Right lobe of liver (tissue), 4 donors: ENCODE data around the gene EDARADD.

Source experiments
- POLR2A ChIP-seq: fragments of 450-650 bp; IDR thresholded peaks from one replicate; pipeline ENCODE4 v1.6.1; 2017; ENCODE audit warnings: antibody characterized with exemption, mild to moderate bottlenecking
- TF ChIP-seq, protein P1 (sequence below), 4 donors: fragments of 200-600 bp in 3 of 4; fragments of 450-650 bp in 1 of 4; IDR thresholded peaks; one replicate each; pipeline versions ENCODE4 v1.5.1 to v1.8.0; 2016 to 2022; ENCODE audit warnings: antibody characterized with exemption in 4 of 4, mild to moderate bottlenecking in 2 of 4
- donor health status: DM: no; HTN: no; CAD: no.
- donor health status: DM: no; HTN: no; CAD: no.
- donor health status: DM: no; HTN: yes; CAD: no.

DNA sequence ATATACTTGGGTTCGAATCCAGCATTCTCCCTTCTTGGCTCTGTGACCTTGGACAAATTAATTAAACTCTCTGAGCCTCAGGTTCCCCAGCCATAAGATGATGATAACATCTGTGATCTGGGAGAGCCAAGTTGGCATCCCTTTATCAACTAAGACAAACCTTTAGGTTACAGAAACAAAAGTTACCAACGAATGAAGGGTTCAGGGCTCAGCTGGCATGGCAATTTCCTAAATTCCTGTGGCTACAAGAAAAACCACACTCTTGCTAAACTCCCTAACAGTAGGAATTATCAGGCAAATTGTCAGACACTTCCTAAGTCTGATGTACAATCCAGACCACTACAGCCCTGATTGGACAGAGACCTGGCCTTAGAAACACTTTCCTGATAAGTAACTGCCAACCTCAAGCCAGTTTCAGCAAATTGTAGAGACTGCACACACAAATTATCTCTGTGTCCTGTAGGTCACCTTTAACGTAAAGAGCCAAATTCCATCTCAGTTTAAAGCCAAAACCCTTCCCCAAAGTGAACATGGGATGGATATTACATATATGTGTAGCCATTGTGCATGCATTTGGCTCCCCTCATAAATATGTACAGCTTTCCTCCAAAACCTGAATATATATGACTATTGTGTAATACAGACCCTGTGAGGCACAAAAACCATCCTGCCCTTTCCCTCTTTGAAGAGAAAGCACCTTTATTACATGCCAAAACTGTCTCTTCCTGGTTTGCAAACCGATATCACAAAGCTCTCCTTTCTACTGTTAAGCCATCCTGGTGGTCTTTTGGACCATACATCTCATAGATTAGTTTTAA lies 39.5 kb upstream of the EDARADD start:
- TF ChIP-seq, protein P1, sequence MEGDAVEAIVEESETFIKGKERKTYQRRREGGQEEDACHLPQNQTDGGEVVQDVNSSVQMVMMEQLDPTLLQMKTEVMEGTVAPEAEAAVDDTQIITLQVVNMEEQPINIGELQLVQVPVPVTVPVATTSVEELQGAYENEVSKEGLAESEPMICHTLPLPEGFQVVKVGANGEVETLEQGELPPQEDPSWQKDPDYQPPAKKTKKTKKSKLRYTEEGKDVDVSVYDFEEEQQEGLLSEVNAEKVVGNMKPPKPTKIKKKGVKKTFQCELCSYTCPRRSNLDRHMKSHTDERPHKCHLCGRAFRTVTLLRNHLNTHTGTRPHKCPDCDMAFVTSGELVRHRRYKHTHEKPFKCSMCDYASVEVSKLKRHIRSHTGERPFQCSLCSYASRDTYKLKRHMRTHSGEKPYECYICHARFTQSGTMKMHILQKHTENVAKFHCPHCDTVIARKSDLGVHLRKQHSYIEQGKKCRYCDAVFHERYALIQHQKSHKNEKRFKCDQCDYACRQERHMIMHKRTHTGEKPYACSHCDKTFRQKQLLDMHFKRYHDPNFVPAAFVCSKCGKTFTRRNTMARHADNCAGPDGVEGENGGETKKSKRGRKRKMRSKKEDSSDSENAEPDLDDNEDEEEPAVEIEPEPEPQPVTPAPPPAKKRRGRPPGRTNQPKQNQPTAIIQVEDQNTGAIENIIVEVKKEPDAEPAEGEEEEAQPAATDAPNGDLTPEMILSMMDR (IDR thresholded peaks at IDR 0.05): no peak
- no peak for TF ChIP-seq POLR2A
